CD4-positive, alpha-beta T cell treated with Interleukin-21 for 1 hour (primary cell): ENCODE data around the gene HOXB2.
"Not testable (repeated sequence)": the region's sequence is repeated elsewhere in the genome, so short reads cannot be mapped to it uniquely, and the experiment has no call there.

Experiments used
- DNase-seq: peaks from one replicate; pipeline ENCODE4 v3.0.0-alpha.2; 2020

The HOXB2 gene

GRCh38 chr17:48539177-48539576, 5.7 kb downstream of the HOXB2 start:
- no peak for DNase-seq

GRCh38 chr17:48537316-48537715, 7.6 kb downstream of the HOXB2 start:
- DNase-seq: no peak

DNA sequence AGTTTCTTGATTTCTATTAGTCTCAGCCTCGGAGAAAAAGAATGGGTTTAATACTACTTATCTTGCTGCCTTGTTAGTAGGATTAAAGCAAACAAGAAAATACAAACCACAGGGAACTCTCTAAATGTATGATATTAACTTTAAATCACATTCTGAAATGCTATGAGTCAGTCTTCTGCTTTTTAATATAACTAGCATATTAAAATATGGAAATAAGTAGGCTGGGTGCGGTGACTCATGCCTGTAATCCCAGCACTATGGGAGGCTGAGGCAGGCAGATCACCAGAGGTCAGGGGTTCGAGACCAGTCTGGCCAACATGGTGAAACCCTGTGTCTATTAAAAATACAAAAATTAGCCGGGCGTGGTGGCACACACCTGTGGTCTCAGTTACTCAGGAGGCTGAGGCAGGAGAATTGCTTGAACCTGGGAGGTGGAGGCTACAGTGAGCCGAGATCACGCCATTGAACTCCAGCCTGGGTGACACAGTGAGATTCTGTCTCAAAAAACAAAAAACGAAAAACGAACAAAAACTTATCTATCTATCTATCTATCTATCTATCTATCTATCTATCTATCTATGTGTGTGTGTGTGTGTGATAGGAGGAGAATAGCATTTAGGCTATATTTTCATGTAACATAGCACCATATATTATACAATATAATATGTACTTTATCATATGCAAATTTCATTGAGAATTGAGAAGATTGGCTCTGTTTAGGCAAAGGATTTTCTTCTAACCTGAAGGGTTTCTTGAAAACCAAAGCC, 8.9 kb downstream of the HOXB2 start:
- DNase-seq: not testable (repeated sequence)

DNA sequence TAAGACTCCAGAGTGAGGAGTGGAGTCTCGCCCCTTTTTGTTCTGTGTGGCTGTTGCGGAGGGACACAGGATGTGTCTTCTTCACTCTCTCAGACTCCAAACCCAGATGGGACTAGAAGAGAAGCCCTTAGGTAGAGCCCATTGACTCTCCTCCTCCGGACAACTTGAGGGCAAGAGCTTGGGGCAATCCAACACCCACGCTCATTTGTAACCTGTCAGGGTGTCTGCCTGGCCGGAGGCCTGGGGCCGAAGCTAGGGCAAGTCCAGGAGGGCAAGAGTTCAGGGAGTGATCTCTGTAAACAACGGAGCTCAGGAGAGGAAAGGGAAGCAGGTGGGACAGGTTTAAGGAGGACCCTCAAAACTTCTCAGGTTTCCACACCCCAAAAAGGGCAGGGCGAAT, 12.6 kb downstream of the HOXB2 start:
- no peak for DNase-seq

GRCh38 chr17:48530887-48531272, 14.0 kb downstream of the HOXB2 start, which contains the start of gene HOXB1:
Gene HOXB1 (minus strand): TSS chr17:48531011. CDS start chr17:48530904, 107 bp downstream.
- DNase-seq: no peak

GRCh38 chr17:48530208-48530886, 14.6 kb downstream of the HOXB2 start:
- no peak for DNase-seq

GRCh38 chr17:48529683-48530009, 15.3 kb downstream of the HOXB2 start:
- no peak for DNase-seq

DNA sequence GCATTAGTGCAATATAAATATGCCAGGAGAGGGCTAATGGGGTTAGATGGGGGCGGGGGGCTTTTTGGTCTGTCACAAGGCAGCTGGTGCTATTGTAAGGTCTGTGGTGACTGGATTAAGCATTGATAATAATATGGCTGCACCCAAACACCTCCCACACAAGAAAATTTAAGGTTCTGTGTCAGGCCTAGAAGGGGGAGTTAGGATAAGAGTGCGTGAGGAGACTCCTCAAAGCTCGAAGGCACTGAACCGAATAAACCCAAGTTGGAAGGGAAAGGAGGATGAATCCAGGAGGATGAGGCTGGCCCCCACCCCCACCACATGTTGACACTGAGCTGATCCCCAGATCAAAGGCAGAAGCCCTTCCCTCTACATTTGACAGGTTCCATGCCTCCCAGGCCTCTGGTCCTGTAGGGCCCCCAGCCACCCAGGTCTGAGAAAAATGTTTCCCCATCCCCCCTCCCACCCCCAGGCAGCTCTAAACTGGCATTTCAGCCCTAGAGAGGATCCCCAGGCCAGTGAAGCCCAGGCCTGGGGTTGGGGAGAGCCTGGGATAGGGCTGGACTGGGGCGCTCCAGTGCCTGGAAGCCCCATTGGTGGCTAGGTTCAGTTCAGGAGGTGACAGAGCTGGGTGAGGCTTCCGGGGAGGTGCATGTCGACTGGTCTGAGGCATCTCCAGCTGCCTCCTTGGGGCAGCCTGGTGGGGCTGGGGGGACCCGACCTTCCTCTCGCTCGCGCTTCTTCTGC, 15.8 kb downstream of the HOXB2 start:
- DNase-seq: no peak

DNA sequence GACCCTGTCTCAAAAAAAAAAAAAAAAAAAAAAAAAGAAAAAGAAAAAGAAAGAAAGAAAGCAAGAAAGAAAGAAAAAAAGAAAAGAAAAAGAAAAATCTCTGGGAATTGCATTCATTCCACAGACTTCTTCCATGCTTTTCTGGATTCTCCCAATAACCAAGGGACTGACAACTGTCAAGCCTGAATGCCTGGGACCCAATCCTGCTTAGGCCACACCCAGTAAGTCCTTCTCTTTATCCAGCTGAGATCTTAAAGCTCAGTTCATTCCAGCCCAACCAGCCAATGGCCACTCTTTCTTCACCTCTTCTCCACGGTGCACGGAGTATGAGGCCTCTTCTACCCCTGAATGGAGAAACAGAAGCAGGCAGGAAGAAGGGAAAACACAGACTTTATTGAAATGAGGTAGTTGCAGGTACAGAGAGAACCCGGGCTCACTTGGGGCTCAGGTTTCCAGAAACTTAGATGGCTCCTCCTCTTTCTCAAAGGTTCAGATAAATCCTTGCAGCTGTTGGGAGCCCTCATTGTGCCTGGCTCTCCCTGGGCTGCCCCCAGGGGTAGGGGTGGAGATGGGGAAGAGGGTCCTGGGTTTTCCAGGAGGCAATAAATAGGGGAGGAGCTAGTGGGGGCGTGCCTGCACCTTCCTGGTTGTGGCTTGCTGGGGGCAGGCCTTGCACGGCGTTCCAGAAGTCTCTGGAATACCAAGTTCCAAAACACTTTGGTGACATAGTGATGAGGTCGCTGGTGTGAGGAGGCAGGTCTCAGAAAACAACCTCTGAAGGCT, 16.6 kb downstream of the HOXB2 start:
- DNase-seq: no peak

DNA sequence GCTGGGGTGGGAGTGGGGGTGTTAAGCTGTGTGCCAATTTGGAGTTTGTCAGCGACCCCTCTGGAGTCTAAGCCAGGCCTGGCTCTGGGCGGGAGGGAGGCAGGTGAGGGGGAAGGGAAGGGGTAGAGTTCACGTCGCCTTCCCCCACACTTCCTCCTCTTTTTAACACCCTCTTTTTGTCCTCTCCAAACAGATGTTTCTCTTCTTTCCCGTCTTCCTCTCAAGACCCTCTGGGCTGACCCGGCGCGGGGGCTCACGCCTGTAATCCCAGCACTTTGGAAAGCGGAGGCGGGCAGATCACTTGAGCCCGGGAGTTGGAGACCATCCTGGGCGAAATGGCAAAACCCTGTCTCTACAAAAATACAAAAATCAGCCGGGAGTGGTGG, 17.4 kb downstream of the HOXB2 start:
- DNase-seq: no peak

GRCh38 chr17:48526608-48527546, 18.0 kb downstream of the HOXB2 start:
- DNase-seq: no peak

- no peak for DNase-seq
Measured at GRCh38 chr17:48523010-48523409, 21.9 kb downstream of the HOXB2 start.

DNA sequence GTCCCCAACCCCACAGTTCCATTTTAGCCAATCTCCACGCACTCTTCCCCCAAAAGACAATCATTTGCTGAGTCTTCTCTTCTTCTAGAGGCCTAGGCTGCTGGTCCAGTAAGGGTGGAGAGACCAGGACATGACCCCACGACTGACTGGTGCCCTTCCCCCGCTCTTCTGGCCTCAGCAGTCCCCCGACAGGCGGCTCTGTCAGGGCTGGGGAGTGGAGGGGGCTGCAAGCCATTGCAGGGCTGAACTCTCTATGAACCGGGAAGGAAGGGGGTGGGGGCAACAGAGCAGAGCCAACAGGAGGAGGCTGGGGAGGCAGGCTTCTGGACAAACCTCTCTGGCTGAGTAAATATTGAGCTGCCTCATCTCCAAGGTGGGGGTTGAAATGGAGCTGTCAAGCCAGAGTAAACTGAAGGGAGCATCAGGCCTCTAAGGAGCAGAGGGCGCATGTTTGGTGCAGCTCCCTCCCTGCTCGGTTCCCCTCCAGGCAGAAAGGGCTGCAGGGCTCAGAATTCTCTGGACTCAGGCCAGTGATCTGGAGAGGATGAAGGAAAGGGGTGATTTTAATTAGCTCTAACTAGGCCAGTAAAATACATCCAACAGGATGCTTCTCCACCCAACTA, 22.8 kb downstream of the HOXB2 start:
- DNase-seq: no peak

DNA sequence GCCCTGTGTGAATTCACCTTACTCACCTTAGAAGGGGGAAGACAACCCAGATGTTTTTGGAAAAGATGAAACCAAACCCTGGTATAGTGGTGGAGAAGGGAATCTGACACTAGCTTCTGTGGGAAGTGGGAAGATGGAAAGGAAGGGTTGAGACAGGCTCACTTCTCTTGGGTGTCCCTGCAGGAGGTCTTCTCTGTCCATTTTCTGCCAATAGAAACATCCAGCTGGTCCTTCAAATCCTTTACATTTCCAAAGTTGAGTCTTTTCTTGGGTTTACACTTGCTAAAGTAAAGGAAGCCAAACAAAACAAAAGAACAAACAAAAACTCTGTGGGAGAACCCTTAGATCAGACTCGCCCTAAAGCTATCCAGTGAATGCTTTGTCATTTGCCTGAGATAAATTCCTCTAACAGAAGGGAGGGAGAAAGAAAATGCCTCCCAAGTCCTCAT, 24.3 kb downstream of the HOXB2 start:
- no peak for DNase-seq

DNA sequence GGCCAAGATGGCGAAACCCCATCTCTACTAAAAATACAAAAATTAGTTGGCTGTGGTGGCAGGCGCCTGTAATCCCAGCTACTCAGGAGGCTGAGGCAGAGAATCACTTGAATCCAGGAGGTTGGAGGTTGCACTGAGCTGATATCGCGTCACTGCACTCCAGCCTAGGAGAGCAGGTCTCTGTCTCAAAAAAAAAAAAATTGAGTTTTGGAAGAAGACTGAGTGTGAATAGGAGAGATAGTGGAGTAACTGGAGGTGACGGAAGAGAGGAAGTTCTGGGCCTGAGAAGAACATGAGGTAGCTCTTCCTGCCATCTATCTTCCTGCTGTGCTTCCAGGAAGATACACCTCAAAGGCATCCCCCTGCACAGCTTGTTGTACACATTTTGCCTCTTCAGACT, 25.5 kb downstream of the HOXB2 start:
- DNase-seq: no peak

DNA sequence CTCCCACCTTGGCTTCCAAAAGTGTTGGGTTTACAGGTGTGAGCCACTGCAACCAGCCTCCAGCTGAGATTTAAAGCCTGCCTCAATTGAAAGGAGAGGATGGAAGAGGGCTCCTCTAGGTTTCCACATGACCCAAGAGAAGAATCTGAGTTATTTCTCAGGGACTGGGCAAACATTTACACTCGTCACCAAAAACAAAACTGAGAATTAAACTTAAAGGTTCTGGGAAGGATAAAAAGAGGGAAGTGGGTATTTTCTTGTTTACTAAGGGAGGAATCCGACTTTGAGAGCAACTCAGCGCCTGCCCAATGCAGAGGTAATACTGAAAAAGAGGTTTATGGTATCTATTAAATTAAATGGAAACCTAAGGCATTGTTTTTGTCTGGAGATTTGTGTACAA, 27.4 kb downstream of the HOXB2 start:
- DNase-seq: no peak

DNA sequence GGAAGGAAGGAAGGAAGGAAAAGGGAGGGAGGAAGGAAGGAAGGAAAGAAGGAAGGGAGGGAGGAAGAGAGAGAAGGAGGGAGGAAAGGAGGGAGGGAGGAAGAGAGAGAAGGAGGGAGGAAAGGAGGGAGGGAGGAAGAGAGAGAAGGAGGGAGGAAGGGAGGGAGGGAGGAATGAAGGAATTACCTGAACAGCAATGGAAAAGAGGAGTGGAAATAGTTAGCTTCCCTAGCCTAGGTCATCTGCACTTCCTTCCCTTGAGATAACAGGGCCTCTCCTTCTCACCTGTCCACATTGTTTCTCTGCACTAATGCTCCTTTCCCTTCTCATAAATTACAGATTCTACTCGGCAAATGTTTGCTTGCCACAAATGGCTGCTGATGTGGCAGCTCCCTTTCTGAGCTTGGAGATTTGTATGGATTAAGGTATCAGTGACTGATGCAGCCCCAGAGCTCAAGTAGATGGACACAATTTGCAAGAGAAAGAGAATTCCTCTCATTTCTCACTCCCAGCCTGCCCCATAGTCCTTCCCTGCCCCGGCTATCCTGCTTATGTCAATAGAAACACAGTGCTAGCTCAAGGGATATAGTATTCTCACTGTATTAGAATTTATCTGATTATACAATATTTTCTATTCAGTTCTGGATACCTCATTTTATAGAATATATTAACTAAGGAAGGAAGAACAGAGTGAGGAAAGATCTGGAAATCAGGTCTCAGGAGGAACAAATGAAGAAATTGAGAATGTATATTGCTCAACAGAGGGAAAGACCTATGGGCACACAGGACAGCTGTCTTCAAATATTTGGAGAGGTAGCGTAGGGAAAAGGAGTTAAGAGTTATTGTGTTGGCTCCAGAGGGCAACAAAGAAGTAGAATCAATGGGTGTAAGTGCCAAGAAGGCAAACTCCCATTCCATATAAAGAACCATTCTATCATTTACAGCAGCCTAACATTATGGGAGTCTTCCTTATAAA, 28.7 kb downstream of the HOXB2 start:
- DNase-seq: no peak

- DNase-seq: no peak
Measured at GRCh38 chr17:48514477-48514876, 30.4 kb downstream of the HOXB2 start.

DNA sequence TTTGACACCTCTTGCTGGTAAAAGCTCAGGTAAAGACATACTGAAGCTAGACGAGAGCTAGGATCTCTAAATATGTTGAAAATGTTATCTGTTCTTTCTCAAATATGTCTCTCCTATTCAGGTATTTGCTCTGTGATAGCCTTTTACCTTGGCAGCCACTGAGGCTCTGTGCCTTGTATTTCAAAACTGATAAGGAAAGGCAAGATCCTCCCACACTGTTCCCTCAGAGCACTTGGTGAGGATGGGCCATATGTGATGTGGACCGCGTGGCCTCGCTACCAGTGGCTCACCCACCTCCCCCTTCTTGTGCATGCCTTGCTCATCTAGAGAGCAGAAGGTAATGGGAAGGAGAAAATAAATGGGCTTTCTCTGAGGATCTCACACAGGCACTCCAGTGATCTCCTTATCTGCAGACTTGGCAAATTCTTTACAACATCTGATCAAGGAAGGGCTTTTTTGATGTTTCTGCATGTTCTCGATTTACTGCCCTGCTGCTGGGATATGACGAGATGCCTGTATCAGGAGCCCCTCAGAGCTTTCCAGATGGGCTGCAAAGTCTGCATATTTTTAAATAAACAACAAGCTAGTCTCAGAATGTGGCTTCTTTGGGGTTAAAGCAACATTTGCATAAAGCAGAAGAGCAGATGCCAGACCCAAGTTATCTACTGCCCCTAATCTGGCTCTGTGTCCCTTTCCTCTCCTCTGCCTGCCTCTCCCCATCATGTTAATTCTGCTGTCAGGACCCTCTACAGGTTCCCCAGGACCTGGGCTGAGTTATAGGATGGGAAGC, 31.0 kb downstream of the HOXB2 start:
- DNase-seq: no peak
